NCI-H510A treated with DMSO at 0.1 percent for 48 hours (cell line): ENCODE results near the gene LAMTOR2.
A peak's percentile ranks its signal among the peaks of the same experiment; 100 is the strongest.

ENCODE experiments used
- DNase-seq: peaks from one replicate; lab custom pipeline; 2025; lab: John Stamatoyannopoulos, UW

LAMTOR2 gene

DNA sequence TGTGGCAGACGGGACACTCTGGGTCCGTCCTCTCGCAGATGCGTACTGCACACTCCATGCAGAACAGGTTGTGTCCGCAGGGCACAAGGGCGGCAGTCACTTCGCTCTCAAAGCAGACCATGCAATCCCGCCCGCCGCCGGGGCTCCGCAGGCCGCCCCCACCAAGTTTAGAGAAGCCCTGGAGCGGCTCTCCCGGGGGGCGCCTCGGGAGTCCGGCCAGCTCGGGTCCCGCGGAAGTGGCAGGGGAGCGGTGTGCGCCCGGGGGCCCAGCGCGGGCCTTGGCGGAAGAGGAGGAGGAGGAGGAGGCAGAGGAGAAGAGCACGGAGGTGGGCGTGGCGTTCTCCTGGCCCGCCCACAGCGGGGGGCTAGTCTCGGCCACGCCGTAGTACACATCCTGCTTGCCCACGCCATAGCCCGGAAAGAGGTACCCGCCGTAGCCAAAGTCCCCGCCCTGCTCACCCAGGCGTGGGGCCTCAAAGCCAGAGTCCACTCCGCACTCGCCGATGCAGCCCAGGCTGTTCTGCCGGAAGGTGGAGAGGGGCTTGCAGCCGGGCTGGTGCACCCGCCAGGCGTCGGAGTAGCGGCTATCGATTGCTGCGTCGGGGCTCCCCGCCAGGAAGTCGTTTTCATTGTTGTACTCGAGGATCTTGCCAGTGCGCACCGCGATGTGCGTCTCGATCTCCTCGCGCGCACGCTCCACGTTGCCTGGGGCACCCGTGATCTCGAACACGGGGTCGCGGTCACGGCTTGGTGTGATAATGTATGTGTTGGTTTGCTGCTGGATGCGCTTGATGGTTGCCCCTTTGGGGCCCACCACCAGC, 22.2 kb downstream of the LAMTOR2 start:
- no peak for DNase-seq

DNA sequence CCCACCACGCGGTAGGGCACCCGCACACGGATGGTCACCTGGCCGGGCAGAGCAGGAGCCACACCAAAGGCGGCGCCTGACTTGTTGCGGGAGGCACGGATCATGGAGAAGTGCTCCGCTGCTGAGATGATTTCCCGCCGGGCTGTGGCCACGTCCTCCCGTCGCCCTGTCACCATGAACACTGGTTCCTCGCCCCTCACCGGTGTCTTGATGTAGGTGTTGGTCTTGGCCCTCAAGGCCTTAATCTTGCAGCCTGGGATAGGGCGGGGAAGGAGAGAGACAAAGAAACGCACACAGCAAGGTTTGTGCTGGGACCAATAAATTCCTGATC, 22.8 kb downstream of the LAMTOR2 start:
- no peak for DNase-seq

DNA sequence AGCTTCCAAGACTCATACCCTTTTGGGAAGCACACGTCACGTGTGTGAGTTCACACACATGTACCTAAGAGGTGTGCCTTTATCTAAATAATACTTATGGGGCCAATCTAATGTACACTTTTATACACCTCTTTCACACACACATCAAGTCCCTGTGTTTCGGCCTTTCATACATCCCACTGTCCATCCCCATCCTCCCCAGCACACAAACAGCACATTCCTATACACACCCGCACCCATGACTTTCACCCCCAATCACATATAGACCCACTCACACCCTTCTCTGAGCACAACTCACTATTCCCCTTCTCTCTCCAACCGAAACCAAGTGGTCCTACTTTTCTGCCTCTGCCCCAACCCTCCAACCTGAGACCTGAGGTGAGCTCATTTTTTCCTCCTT, 24.1 kb downstream of the LAMTOR2 start:
- DNase-seq, result no peak

DNA sequence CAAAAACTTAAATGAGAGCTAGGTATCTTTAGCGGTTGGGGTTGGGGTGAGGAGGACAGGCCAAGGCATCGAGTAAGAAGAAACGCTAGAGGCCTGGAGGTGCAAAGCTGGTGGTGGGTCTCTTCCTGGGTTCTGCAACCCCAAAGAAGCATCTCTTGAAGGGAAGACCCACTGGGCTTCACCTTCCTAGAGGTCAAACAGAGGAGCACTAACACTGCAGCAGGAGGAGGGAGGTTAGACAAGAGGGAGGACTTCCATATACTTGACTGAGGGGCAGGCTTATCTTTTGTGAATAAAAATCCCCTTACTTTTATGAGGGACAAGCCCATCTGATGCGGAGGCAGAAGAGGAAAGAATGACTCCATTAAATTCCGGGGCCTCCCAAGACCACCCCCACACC, 25.2 kb downstream of the LAMTOR2 start:
- no peak for DNase-seq

DNA sequence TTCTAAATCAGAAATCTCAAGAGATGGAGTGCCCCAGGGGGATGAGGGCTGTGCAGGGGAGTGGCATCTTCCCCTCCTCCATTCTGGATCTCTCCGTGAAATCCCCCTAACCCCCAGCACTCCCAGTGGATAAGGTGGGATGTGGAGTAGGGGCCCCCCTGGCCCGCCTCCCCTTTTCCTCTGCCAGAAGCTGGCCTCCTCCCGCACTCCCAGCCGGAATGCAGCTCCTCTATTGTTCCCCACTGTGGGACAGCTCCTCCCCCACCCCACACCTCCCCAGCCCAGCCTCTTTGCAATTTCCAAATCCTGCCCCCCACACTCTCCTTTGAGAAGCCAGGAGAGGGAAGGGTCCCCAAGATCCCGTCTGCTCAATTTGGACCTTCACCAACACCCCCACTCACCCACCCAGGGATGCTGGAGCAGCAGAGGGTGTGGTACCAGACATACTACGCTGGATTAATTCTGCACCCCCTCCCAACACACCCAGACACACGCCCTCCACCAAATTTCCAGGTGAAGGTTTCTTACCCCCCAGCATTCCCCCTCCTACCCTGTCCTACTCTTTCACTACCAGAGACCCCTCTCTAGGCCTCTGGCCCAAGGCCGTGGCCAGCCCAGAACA, 25.8 kb downstream of the LAMTOR2 start:
- DNase-seq, result no peak

DNA sequence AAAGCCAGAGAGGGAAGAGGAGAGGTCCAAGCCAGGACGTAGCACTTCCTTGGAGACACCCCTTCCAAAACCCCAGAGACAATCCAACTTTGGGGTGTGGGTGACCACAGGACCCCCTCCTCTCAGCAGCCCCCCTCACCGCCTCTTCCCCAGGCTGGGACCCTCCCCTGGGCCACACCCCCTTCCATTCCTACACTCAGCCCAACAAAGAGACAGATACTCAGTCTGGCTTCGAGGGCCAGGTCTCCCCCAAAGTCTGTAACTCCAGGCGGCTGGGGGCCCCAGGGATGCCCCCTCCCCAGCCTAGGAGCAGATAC, 26.2 kb downstream of the LAMTOR2 start:
- no peak for DNase-seq

DNA sequence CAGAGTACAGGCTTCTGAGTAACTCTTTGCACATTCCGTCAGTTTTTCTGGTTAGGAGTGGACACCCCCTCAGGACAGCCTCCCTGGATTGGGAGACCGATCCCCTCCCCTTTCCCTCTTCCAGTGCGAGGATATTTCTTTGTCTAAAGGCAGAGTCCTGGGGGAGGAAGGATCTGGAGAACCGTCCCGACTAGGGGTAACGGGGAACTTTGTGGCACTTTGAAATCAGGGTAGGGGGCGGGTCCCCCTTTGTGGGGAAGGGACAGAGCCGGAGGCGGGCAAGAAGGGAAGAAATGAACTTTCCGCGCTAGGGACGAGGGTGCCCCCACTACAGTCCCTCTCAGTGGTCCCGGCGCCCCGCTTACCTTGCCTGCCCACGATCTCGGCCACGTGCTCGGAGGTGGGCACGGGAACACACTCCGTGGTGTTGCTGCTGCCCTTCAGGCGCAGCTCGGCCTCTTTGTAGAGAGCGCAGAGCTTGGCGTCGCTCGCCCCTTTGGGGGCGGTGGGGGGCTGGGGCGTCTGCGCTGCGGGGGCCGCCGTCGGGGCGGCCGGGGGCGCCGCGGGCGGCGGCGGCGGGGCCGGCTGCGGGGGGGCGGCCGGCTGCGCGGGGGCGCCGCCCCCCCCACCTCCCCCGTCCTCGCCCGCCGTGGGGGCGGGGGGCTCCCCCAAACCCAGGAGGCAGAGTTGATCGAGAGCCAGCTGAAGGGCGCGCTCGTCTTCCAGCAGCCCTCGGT, 26.8 kb downstream of the LAMTOR2 start:
- DNase-seq, result no peak

DNA sequence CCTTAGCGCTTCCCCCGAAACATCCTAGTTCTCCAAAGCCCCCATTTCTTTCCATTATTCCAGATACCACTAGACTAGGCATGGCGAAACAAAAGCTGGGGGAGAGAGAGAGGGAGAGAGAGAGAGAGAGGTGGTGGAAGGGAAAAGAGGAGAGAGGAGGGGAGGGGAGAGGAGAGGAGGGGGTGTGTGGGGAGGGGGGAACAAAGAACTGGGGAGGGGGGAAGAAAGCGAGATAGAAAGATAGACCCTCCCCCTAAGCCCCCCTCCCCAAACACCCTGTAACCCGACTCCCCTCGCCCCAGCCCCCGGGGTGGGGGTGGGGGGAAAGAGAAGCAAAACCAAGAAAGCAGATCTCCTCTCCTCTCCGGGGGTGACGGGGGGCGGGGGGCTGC, 27.3 kb downstream of the LAMTOR2 start:
- DNase-seq, result peak; percentile 18

DNA sequence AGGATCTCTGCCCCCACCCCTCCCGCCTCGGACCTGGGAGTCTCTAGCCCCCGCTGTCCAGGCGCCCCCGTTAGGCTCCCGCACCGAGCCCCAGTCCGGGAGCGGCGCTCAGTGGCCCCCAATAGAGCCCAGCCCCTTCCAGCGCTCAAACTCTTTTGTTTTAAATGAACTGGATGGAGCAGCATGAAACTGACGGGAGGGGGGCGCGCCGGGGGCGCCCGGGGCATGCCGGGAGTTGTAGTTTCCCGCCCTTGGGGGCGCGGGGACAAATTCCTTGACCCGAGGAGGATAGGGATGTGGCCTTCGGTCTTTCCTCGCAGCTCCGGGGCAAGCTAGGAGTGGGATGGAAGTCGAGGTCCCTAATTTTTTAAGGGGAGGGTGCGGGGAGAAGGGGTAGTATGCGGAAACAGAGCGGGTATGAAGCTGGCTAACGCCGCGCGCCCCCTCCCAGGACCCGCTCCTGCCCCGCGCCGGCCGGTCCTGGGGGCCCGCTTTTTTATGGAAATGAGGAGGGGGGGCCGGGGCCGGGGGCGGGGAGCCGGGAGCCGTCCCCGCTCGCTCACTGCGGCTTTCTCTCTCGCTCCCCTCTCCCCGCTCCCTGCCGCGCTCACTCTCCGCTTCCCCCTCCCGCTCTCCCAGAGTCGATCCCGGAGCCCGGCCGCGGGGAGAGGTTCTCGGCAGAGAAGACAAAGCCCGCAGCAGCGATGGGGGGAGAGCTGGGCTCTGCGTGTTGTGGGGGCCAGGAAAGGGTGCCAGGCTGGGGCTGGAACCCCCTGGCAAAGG, 27.9 kb downstream of the LAMTOR2 start, which contains the start of gene MEX3A:
Gene MEX3A (minus strand): TSS at position 157 of the 783 bp plus-strand sequence. CDS start 467 bp downstream, outside the sequence.
- peak; percentile 86 for DNase-seq

DNA sequence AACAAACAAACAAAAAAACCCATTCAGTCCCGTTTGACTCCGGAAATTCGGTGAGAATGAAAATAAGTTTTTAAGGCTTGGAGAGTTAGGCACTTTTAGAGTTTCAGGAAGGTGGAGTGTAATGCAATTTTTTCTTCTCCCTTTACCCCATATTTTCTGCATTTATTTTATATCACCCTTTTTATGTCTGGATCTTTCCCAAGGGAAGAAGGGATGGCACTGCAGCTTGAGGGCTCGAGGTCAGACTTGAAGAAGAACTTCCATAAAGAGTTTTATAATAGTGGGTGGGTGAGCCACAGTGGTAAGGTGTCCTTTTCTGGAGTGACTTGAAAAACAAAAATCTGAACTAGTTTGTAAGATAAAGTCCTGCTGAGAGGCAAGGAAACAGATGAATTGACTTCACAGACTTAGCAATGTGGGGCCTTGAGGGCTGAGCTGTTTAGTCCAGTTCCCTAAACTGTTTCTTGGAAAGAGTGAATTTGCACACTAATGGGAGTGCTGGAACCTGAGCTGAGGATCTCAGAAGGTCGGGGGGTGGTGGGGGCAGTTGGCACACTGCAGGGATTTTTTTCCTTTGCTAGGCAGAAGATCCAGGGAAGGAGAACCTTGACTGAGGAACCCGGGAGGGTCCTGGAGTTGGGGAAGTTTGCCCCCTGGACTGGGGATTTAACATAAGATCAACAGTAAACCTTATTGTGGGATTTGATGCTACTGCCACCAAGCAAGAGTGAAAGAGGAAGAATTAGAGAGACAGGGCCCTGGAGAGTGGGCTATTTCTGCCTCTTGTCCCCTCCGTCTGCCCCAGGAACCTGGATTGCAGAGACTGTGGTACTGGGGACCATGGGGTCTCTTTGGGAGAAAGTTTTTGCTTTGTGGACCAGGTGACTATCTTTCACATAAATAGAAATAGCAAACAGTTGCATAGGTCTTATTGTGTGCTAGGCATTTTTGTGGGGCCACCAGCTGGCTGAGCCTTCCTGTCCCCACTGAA, 29.5 kb downstream of the LAMTOR2 start:
- no peak for DNase-seq

DNA sequence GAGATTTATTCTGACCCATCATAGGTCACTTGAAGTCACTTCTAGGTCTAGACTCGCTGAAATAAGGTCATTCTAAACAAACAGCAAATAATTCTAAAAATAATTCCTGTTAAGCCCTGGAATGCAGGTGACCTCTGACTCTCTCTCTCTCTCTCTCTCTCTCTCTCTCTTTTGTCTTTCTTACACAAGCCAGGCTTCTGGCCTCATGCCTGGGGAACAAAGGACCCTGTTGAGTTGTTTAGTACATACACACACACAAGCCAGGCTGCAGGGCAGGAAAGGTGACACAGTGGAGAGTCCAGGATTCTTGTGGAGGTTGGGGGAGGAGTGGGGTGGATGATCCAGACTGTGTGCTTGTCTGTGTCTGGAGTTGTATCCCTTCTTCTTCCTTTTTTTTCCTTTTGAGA, 31.7 kb downstream of the LAMTOR2 start:
- DNase-seq, result no peak

DNA sequence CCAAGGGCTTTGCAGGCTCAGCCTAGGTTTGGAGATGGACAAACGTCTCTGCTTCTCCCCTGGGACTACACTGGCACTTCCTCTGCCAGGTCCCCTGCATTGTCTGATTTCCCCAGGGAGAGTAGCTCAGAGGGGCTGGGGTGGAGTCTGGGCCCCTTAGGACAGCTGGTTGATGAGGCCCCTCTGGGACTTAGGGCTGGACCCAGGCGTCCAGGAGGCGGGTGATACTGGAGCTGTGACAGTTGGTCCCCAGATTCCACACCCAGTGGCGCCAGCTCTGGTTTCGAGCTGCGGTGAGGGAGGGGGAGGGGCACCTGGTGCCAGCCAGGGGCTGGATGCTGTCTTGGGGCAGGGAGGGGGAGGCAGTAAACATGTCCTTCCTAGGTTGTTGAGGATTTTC, 35.1 kb downstream of the LAMTOR2 start:
- DNase-seq, result no peak

DNA sequence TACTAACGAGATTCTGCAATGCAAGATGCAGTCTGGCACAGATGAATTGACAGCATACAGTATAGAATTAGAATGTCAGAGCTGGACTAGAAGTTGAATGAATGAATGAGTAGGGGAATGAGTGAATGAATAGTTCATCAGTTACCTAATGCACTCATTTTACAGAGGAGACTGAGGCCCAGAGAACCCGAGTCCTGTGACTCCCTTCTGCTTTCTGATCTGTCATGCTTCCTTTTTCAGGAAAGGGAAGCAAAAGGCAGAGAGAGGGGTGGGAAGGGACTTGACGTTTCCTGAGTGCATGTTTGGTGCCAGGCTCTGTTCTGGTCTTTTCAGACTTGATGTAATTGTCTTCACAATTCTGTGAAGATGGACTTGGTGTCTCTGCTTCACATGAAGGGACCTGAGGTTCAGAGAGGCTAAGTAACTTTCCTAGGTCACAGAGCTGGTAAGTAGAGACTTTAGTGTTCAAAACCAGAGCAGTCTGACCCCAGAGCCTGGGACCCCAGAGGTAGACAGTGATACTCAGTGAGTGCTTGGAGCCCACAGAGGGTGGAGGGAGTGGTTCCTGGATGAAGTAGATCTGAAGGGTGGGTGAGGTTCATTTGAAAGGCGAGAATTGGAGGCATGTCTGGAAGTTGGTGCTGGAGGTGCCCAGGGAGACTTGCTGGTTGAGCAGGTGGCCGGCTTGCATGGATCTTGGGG, 35.7 kb downstream of the LAMTOR2 start:
- no peak for DNase-seq

DNA sequence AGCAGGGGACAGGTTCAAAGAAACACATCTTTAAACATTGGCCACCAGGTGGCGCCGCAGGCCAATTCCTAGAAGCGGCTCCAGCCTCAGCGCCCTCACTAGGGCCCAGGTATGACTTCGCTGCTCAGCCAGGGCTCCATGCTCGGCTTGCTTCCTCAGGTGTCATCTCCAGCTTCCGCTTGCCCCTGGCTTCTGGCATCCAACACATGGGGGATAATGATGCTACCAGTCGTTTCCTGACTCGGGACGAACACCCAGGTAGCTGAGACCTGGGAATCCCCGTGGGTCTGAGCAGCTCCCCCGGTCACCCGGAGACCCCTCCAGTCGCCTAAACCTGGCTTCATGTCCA, 36.2 kb downstream of the LAMTOR2 start:
- DNase-seq, result peak; percentile 92

DNA sequence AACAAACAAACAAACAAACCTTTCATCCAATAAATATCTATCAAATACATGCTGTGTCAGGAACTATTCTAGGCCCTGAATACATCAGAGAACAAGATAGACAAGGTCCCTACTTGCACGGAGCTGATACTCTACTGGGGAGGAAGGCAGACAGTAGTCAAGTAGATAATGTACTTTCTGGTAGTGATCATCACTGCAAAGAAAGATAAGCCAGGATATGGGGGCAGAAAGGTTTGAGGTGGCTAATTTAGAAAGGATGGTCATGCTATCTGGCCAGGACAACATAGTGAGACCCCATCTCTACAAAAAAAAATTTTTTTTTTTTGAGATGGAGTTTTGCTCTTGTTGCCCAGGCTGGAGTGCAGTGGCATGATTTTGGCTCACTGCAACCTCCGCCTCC, 37.0 kb downstream of the LAMTOR2 start:
- DNase-seq, result no peak

DNA sequence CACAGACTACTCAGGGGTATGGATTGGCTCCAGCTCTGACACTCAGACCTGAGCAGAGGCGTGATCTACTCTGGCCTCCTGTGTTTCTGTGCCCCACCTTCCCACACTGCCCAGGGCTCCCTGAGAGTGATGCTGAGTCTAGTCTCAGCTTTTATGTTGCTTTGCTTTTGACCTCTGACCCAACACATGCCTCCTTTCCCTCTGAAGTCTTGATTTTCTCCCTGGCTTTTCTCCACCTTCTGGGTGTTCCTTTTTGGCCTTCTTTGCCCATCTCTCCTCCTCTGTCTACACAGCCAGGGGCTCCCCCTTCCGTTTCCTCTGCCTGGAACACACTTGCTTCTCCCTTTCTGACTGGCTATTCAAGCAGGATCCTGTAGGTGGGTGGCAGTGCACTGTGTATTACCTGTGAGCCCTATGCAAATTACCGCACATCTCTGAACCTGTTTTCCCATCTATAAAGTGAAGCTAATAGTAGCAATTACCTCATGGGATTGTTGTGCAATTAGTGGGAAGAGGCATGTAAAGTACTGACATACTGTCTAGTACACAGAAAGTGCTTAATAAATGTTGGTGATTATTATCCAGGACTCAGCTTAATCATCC, 41.4 kb downstream of the LAMTOR2 start:
- no peak for DNase-seq

DNA sequence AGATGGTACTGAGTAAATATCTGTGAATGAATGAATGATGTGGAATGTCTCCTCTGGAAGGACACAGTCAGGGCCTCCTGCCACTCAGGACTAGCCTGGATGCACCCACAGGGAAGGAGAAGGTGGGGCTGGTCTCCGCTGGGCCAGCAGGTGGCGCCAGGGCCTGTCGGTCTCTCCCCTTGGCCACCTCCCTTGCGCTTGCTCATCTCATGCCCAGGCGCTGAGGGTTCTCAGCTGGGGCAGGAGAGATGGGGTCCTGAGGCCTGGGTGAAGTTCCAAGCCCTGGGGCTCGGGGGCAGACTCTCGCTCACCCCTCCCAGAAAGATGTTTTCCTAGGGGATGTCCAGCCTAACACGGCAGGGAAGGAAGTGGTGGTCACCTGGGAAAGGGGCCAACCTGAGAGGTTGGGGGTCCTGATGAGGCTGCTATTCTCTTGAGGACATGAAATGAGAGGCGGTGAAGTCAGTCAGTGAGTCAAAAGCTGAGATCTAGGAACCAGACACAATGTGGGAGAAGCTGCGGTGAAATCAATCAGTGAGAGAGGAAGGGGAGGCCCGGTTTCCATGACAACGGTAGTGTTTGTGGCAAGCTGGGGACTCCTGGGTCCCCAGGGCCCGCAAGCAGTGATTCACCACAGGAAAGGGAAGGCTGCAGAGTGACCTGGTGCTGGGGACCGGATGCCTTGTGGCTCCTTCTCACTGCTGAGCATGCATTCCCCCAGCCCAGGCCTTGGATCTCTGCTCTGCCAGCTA, 42.2 kb downstream of the LAMTOR2 start:
- peak; percentile 74 for DNase-seq

DNA sequence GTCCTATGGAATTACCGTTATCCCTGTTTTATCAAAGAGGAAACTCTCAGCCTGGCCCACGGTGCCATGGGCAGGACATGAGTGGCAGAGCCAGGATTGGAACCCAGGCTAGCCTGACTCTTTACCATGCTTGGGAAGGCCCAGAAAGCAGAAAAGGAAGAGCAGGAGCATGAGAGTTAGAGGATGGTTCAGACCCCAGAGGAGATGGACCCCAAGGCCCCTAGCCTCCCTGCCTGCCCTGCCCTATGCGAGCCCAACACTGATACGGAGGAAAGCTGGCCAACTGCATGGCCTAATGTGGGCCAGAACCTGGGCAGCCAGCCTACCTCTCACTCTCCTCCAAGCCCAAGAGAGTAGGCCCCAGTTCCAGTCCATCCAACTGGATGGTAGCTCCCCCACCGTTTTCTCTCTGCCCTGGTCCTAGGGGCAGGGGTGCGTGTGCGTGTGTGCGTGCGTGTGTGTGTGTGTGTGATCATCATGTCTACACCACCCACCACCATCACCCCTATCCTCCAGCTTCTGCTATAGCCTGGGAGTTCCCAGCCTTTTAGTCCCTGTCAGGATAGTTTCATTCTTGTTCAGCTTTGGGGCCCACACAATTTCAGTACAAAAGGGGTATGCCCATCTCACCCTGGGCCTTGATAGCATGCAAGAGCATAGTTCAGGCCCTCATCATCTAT, 43.1 kb downstream of the LAMTOR2 start:
- DNase-seq, result no peak

DNA sequence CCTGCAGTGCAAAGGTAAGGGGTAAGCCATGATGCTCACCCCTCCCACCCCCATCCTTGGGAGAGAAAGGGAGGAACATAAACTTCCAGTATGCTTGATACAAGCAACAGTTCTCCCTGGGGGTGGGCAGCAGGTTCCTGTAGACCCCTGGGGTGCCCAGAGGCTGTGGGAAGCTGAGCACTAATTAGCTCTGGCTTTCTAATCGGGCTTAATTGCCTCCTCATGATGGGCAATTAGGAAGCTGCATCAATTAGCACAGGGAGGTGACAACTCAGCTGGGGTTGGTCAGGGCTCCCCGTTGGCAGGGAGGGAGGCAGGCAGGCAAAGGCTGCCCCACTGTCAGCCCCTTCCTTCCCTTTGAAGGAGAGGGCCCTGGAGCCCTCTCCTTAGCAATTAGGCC, 44.2 kb downstream of the LAMTOR2 start:
- no peak for DNase-seq
